ENCODE results near the gene CTSW. TPM values are rescaled to one million over a fixed set of nuclear protein-coding genes. Genes with fewer than 3 reads are reported as not detected.

Gene CTSW
- polyA plus RNA-seq, 1 of the 3 experiments (the other 2 are of a cell fraction): 0.49 TPM

DNA sequence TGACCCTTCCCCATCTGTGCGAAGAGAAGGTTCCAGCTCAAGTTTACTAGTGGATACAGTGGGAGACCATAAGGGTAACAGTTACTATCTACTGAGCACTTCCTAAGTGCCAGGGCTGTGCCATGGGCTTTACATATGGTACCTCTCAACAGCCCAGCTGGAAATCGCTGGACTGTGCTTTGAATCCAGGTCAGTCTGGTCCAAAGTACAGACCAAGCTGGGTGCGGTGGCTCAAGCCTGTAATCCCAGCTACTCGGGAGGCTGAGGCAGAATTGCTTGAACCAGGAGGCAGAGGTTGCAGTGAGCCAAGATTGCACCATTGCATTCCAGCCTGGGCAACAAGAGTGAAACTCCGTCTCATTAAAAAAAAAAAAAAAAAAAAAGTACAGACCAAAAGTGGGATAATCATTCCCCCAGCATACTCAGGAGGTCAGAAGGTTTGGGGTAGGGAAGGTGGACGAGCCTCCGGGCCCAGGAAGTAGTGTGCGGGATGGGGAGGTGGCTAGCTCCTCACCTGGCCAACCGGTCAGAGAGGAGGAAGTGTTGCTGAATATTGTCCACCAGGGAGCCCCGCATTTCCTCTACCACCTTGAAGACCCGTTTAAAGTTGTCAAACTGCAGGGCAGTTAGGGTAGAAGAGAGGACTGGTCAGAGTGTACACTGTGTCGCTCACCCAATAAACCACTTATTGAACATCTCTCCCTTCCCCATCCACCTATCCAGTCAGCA, 6.3 kb downstream of the CTSW start:
- no peak overlapping the region; the same call in 1 of the 2 replicates for H3K4me2 ChIP-seq
- no peak overlapping the region for H2AFZ ChIP-seq (ENCODE audit: low read depth)
- H3K9me2 ChIP-seq: no peaks in the 10 kb centered on the region
- H3K27me3 ChIP-seq (ENCODE audit: insufficient read depth): no peaks in the 10 kb centered on the region
- H3F3A ChIP-seq (replicated peaks; ENCODE audit: insufficient read depth): peaks cover 39% of the 10 kb centered on the region
- CTCF ChIA-PET: interaction anchor here (0.5 to 15.2 kb wide), 20 partner anchors 9 to 426 kb away, joined by 3 to 374 read pairs (median 12); partner anchors contain the start of genes AP5B1, BANF1, C11orf68 and CFL1
- peaks cover 24 to 32% of the 10 kb centered on the region in 2 experiments for H3K4me1 ChIP-seq (ENCODE audit: control insufficient read depth in 1 of 2, insufficient read depth in 2 of 2, low read depth in 1 of 2, low read length in 1 of 2)
- peaks cover 31 to 45% of the 10 kb centered on the region in 2 experiments for H3K36me3 ChIP-seq (replicated peaks in 1 of 2; ENCODE audit: control insufficient read depth in 1 of 2, insufficient read depth in 2 of 2, low read length in 1 of 2)
- no peak overlapping the region for H3K9ac ChIP-seq
- no peak overlapping the region for H3K4me3 ChIP-seq (ENCODE audit: low read depth in 2 of 2, low read length in 1 of 2)
- POLR2A ChIA-PET: interaction anchor here (1.5 kb wide), 1 partner anchor 26 kb away, joined by 5 read pairs; the partner anchor contains the start of gene MUS81
- TF ChIP-seq RFX5 (IDR thresholded peaks at IDR 0.05; ENCODE audit: low read length): no peak
- no peak for TF ChIP-seq FOXJ3 (CRISPR knock-in tag; IDR thresholded peaks at IDR 0.05)
- no peak for TF ChIP-seq JUND (IDR thresholded peaks at IDR 0.05)
- TF ChIP-seq, protein P1, sequence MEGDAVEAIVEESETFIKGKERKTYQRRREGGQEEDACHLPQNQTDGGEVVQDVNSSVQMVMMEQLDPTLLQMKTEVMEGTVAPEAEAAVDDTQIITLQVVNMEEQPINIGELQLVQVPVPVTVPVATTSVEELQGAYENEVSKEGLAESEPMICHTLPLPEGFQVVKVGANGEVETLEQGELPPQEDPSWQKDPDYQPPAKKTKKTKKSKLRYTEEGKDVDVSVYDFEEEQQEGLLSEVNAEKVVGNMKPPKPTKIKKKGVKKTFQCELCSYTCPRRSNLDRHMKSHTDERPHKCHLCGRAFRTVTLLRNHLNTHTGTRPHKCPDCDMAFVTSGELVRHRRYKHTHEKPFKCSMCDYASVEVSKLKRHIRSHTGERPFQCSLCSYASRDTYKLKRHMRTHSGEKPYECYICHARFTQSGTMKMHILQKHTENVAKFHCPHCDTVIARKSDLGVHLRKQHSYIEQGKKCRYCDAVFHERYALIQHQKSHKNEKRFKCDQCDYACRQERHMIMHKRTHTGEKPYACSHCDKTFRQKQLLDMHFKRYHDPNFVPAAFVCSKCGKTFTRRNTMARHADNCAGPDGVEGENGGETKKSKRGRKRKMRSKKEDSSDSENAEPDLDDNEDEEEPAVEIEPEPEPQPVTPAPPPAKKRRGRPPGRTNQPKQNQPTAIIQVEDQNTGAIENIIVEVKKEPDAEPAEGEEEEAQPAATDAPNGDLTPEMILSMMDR (IDR thresholded peaks at IDR 0.05): no peak
- TF ChIP-seq EP300 (IDR thresholded peaks at IDR 0.05; ENCODE audit: borderline replicate concordance in 1 of 2, low read depth in 1 of 2, low read length in 1 of 2): no peak
- TF ChIP-seq NFIC (IDR thresholded peaks at IDR 0.05; ENCODE audit: borderline replicate concordance): no peak
- no peak for TF ChIP-seq RAD21 (IDR thresholded peaks at IDR 0.05; ENCODE audit: low read length)
- no peak for TF ChIP-seq ELF1 (IDR thresholded peaks at IDR 0.05)
- TF ChIP-seq RCOR1 (IDR thresholded peaks at IDR 0.05; ENCODE audit: low read length): no peak
- TF ChIP-seq GATA2 (CRISPR knock-in tag; IDR thresholded peaks at IDR 0.05): no peak
- no peak for TF ChIP-seq EZH2phosphoT487 (IDR thresholded peaks at IDR 0.05; ENCODE audit: borderline replicate concordance, low read depth)
- TF ChIP-seq, protein P2, sequence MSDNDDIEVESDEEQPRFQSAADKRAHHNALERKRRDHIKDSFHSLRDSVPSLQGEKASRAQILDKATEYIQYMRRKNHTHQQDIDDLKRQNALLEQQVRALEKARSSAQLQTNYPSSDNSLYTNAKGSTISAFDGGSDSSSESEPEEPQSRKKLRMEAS (IDR thresholded peaks at IDR 0.05; ENCODE audit: low read depth): no peak
- TF ChIP-seq POLR2AphosphoS5 (IDR thresholded peaks at IDR 0.05; ENCODE audit: low read depth, low read length): no peak
- no peak for TF ChIP-seq TAF1 (IDR thresholded peaks at IDR 0.05; ENCODE audit: borderline replicate concordance, low read depth, low read length)
- no peak for TF ChIP-seq SIN3A (IDR thresholded peaks at IDR 0.05; ENCODE audit: borderline replicate concordance, low read depth, low read length)
- WGBS (ENCODE audit: low lambda C conversion rate): 90% methylated on average over 12 of the region's 12 CpGs
- no peak for DNase-seq
- no peak overlapping the region for H3K27ac ChIP-seq (ENCODE audit: low read depth in 2 of 2, low read length in 1 of 2)
- no peaks in the 10 kb centered on the region for H3K9me3 ChIP-seq
- H4K20me1 ChIP-seq (ENCODE audit: insufficient read depth): peaks cover 2% of the 10 kb centered on the region; the same call in 1 of the 2 replicates
- peaks cover 39% of the 10 kb centered on the region for H3K79me2 ChIP-seq (ENCODE audit: insufficient read depth)

Measured in SK-N-SH (cell line).